ENCODE results near the gene TEX261. TPM values are rescaled to one million over a fixed set of nuclear protein-coding genes. Genes with fewer than 3 reads are reported as not detected.

The TEX261 gene
- total and polyA plus RNA-seq, 12 donors, result 17.9 to 96.6 (median 49.5) TPM

GRCh38 chr2:70959851-70960832, 34.5 kb downstream of the TEX261 start:
- TF ChIP-seq CTCF (IDR thresholded peaks at IDR 0.05), result no peak
- TF ChIP-seq POLR2A (IDR thresholded peaks at IDR 0.05), result no peak
- DNase-seq, result peak in 3 of 7 donors; percentile 7 to 18 (median 9)
- H3K27ac ChIP-seq, result no peak overlapping the region
- H3K36me3 ChIP-seq (replicated peaks in 1 of 2), result no peaks in the 10 kb centered on the region
- no peaks in the 10 kb centered on the region for H3K27me3 ChIP-seq
- intact Hi-C loops (cut with DNase I), result no loop called here
- no peaks in the 10 kb centered on the region for H3K9me3 ChIP-seq (replicated peaks in 1 of 3)
- 77 to 88% (median 82%) methylated on average over 14 to 17 of the region's 17 CpGs for WGBS, 4 donors
- no peak overlapping the region for H3K4me3 ChIP-seq
- H3K4me1 ChIP-seq (replicated peaks in 1 of 2), result peaks cover 0 to 2% of the 10 kb centered on the region in 2 donors

GRCh38 chr2:70959271-70959761, 35.4 kb downstream of the TEX261 start:
- H3K9me3 ChIP-seq (replicated peaks in 1 of 3), result no peaks in the 10 kb centered on the region
- no peaks in the 10 kb centered on the region for H3K27me3 ChIP-seq
- no peak for TF ChIP-seq POLR2A (IDR thresholded peaks at IDR 0.05)
- no peak for TF ChIP-seq CTCF (IDR thresholded peaks at IDR 0.05)
- no peak overlapping the region for H3K4me3 ChIP-seq
- H3K27ac ChIP-seq, result no peak overlapping the region
- intact Hi-C loops (cut with DNase I), result no loop called here
- no peaks in the 10 kb centered on the region for H3K36me3 ChIP-seq (replicated peaks in 1 of 2)
- 85 to 92% (median 90%) methylated on average over 3 to 9 of the region's 9 CpGs for WGBS, 4 donors
- H3K4me1 ChIP-seq (replicated peaks in 1 of 2), result no peaks in the 10 kb centered on the region
- DNase-seq, result peak in 2 of 7 donors; percentile 5 to 10

- Histone ChIP-seq H3K4me1 (replicated peaks in 1 of 2) (no peaks in the 10 kb centered on the region), H3K36me3 (replicated peaks in 1 of 2) (no peaks in the 10 kb centered on the region), H3K27me3 (no peaks in the 10 kb centered on the region), H3K4me3 (no peak overlapping the region), H3K27ac (no peak overlapping the region), H3K9me3 (replicated peaks in 1 of 3) (no peaks in the 10 kb centered on the region)
- WGBS, 4 donors, result 86 to 95% (median 91%) methylated on average over 3 to 6 of the region's 6 CpGs
- TF ChIP-seq CTCF (IDR thresholded peaks at IDR 0.05) (no peak), POLR2A (IDR thresholded peaks at IDR 0.05) (no peak)
- DNase-seq, result peak in 3 of 7 donors; percentile 4 to 11 (median 9)
- intact Hi-C loops (cut with DNase I), result no loop called here
Measured at GRCh38 chr2:70958759-70959158, 35.9 kb downstream of the TEX261 start.

GRCh38 chr2:70957798-70958197, 36.9 kb downstream of the TEX261 start:
- WGBS, 4 donors, result 67 to 86% (median 80%) methylated on average over 6 of the region's 6 CpGs
- H3K9me3 ChIP-seq (replicated peaks in 1 of 3), result no peaks in the 10 kb centered on the region
- H3K36me3 ChIP-seq (replicated peaks in 1 of 2), result no peaks in the 10 kb centered on the region
- TF ChIP-seq CTCF (IDR thresholded peaks at IDR 0.05), result no peak
- TF ChIP-seq POLR2A (IDR thresholded peaks at IDR 0.05), result no peak
- intact Hi-C loops (cut with DNase I), result no loop called here
- H3K4me3 ChIP-seq, result no peak overlapping the region
- no peak overlapping the region for H3K27ac ChIP-seq
- DNase-seq, result peak in 2 of 7 donors; percentile 9 to 15
- peaks cover 1% of the 10 kb centered on the region for H3K27me3 ChIP-seq
- H3K4me1 ChIP-seq (replicated peaks in 1 of 2), result no peaks in the 10 kb centered on the region

Measured in adrenal gland (tissue), 12 donors.